T-helper 22 cell (primary cell): ENCODE measurements around the gene MRFAP1L1.
"Not testable (repeated sequence)": the region's sequence is repeated elsewhere in the genome, so short reads cannot be mapped to it uniquely, and the experiment has no call there.

Source experiments
- DNase-seq: peaks from one replicate; pipeline ENCODE4 v3.0.0-alpha.2; 2020; ENCODE audit warnings: low read depth

Gene MRFAP1L1

GRCh38 chr4:6709230-6710114 is at the start of gene MRFAP1L1:
Gene MRFAP1L1, minus strand, starts transcription at chr4:6709865. Its CDS starts 236 bp downstream, at chr4:6709629.
- peak; percentile 96 for DNase-seq

GRCh38 chr4:6758728-6759127 is 49.1 kb upstream of the MRFAP1L1 start:
- DNase-seq = no peak

GRCh38 chr4:6756345-6756744 is 46.7 kb upstream of the MRFAP1L1 start:
- not testable (repeated sequence) for DNase-seq

GRCh38 chr4:6755088-6755753 is 45.6 kb upstream of the MRFAP1L1 start:
- no peak for DNase-seq

GRCh38 chr4:6754481-6755087 is 44.9 kb upstream of the MRFAP1L1 start:
- no peak for DNase-seq

- no peak for DNase-seq
Observed at GRCh38 chr4:6753891-6754290, 44.2 kb upstream of the MRFAP1L1 start.

GRCh38 chr4:6753103-6753560 is 43.5 kb upstream of the MRFAP1L1 start:
- DNase-seq = no peak

GRCh38 chr4:6752486-6752829 is 42.8 kb upstream of the MRFAP1L1 start:
- no peak for DNase-seq

- no peak for DNase-seq
Observed at GRCh38 chr4:6751611-6752485, 42.2 kb upstream of the MRFAP1L1 start.

GRCh38 chr4:6750286-6751221 is 40.9 kb upstream of the MRFAP1L1 start:
- DNase-seq = no peak

- DNase-seq = no peak
Observed at GRCh38 chr4:6749340-6750171, 39.9 kb upstream of the MRFAP1L1 start.

- DNase-seq = no peak
Observed at GRCh38 chr4:6748286-6748685, 38.6 kb upstream of the MRFAP1L1 start.

- no peak for DNase-seq
Observed at GRCh38 chr4:6747294-6748051, 37.8 kb upstream of the MRFAP1L1 start.

GRCh38 chr4:6746721-6747293 is 37.1 kb upstream of the MRFAP1L1 start:
- no peak for DNase-seq

- no peak for DNase-seq
Observed at GRCh38 chr4:6742989-6743388, 33.3 kb upstream of the MRFAP1L1 start.

- no peak for DNase-seq
Observed at GRCh38 chr4:6742507-6742906, 32.8 kb upstream of the MRFAP1L1 start.

- DNase-seq = no peak
Observed at GRCh38 chr4:6740347-6740746, 30.7 kb upstream of the MRFAP1L1 start.

- no peak for DNase-seq
Observed at GRCh38 chr4:6739920-6740319, 30.3 kb upstream of the MRFAP1L1 start.
